K562 (cell line): Measurements from ENCODE around the gene FXR1. TPM values are rescaled to one million over a fixed set of nuclear protein-coding genes. Genes with fewer than 3 reads are reported as not detected.

Source experiments
- ATAC-seq: fragments of 200-7000 bp; cut with Tn5 transposase; 3 replicates; pipeline ENCODE4 v1.9.1; 2020; ENCODE audit warnings: moderate library complexity
- BruUV-seq: library from RNA; stranded (reverse); fragments of 400-500 nt; replicated peaks from 2 replicates; lab custom pipeline; 2021; lab: Mats Ljungman, UMichigan
- CTCF ChIA-PET: fragments of 300-600 bp; formaldehyde crosslinking; extraction: SDS; loops from one replicate; lab custom pipeline; 2021; ENCODE audit warnings: low intra/inter-chr PET ratio; lab: Yijun Ruan, JAX
- POLR2A ChIA-PET: fragments of 300-600, 350-650 bp; sonication (Branson Sonifier 250); formaldehyde crosslinking; extraction: SDS; loops from one replicate; lab custom pipeline; 2021; ENCODE audit warnings: antibody characterized with exemption, inconsistent platforms; lab: Yijun Ruan, JAX
- DNase-seq, 4 experiments: peaks; one replicate each; pipeline versions ENCODE4 v3.0.0 to v3.0.0-alpha.2; 2011 to 2018; ENCODE audit warnings: low spot score in 3 of 4, mixed read lengths in 3 of 4; ENCODE audit errors: extremely low read depth in 1 of 4
- FAIRE-seq: peaks from 2 replicates; lab custom pipeline; 2011; peaks lifted over from hg19 to GRCh38; lab: Jason Lieb, UNC
- H2AFZ ChIP-seq: 2 replicates; pipeline ENCODE4 v1.6.0; 2011; ENCODE audit warnings: low read depth, low read length, control low read depth, inconsistent platforms
- H3K27ac ChIP-seq: fragments of 200-600 bp; 3 replicates; pipeline ENCODE4 v1.8.0; 2011; ENCODE audit warnings: low read depth, mild to moderate bottlenecking, control low read depth, inconsistent platforms, low read length, moderate library complexity, mixed read lengths; ENCODE audit errors: extremely low read depth
- H3K27me3 ChIP-seq, 2 experiments: fragments of 300-600 bp in 1 of 2; 2 replicates in 1 of 2; 3 replicates in 1 of 2; pipeline versions ENCODE4 v1.6.0 to v1.8.0; 2011; ENCODE audit warnings: inconsistent platforms in 2 of 2, low read length in 2 of 2, mild to moderate bottlenecking in 1 of 2, mixed read lengths in 1 of 2, moderate library complexity in 1 of 2; ENCODE audit not compliant: control insufficient read depth in 2 of 2, insufficient read depth in 2 of 2
- H3K36me3 ChIP-seq: fragments of 300-600 bp; 3 replicates; pipeline ENCODE4 v1.8.0; 2011; ENCODE audit warnings: mild to moderate bottlenecking, low read length, inconsistent platforms; ENCODE audit not compliant: control insufficient read depth, insufficient read depth
- H3K4me1 ChIP-seq, 2 experiments: fragments of 200-600 bp in 1 of 2; replicated peaks in 1 of 2; 2 replicates in 1 of 2; 3 replicates in 1 of 2; pipeline versions ENCODE4 v1.5.1 to v1.8.0; 2011; ENCODE audit warnings: inconsistent platforms in 2 of 2, low read length in 2 of 2, mild to moderate bottlenecking in 1 of 2, mixed read lengths in 1 of 2, moderate library complexity in 1 of 2; ENCODE audit not compliant: control insufficient read depth in 2 of 2, insufficient read depth in 2 of 2
- H3K4me2 ChIP-seq: 2 replicates; pipeline ENCODE4 v1.6.1; 2011; ENCODE audit warnings: low read length, control low read depth, inconsistent platforms, mixed read lengths; ENCODE audit not compliant: insufficient read depth
- H3K4me3 ChIP-seq: fragments of 200-600 bp; sonication (generic), shearing (Covaris generic); 2 replicates; pipeline ENCODE4 v1.5.1; 2016; ENCODE audit warnings: control low read depth, inconsistent platforms
- H3K79me2 ChIP-seq: fragments of 200-600 bp; 3 replicates; pipeline ENCODE4 v1.8.0; 2011; ENCODE audit warnings: low read length, inconsistent platforms; ENCODE audit not compliant: control insufficient read depth, insufficient read depth
- H3K9ac ChIP-seq, 2 experiments: 2 replicates each; pipeline versions ENCODE4 v1.6.0 to v1.6.1; 2011; ENCODE audit warnings: low read depth in 2 of 2, low read length in 2 of 2, control low read depth in 1 of 2, inconsistent platforms in 1 of 2, mild to moderate bottlenecking in 1 of 2, mixed read lengths in 1 of 2; ENCODE audit not compliant: insufficient read depth in 1 of 2
- H3K9me1 ChIP-seq: one replicate; pipeline ENCODE4 v1.6.0; 2011; ENCODE audit warnings: inconsistent platforms, mild to moderate bottlenecking, low read length, moderate library complexity; ENCODE audit not compliant: control insufficient read depth, insufficient read depth
- H3K9me3 ChIP-seq: replicated peaks from 2 replicates; pipeline ENCODE4 v1.5.1; 2011; ENCODE audit warnings: low read depth, low read length, inconsistent platforms; ENCODE audit not compliant: control insufficient read depth, insufficient read depth
- H4K20me1 ChIP-seq: replicated peaks from 2 replicates; pipeline ENCODE4 v1.6.1; 2011; ENCODE audit warnings: low read length, inconsistent platforms, mixed read lengths; ENCODE audit not compliant: control insufficient read depth, insufficient read depth
- HNRNPL ChIP-seq: fragments of 200-400 bp; formaldehyde crosslinking; IDR thresholded peaks from 2 replicates; pipeline ENCODE4 v1.6.1; 2017; ENCODE audit warnings: low read depth, mild to moderate bottlenecking, low read length
- IFI16 ChIP-seq: fragments of 250-450 bp; sonication (Bioruptor Pico); IDR thresholded peaks from 2 replicates; pipeline ENCODE4 v2.1.2; 2022; ENCODE audit warnings: mild to moderate bottlenecking, inconsistent platforms
- NBN ChIP-seq: fragments of 450-650 bp; IDR thresholded peaks from 2 replicates; pipeline ENCODE4 v1.6.1; 2016; ENCODE audit warnings: low read depth, mild to moderate bottlenecking
- NRF1 ChIP-seq, 2 experiments: fragments of 450-650 bp; IDR thresholded peaks in 1 of 2; conservative IDR thresholded peaks in 1 of 2; 2 replicates each; pipeline ENCODE4 v1.6.1; 2014; ENCODE audit warnings: mild to moderate bottlenecking in 2 of 2
- PHF8 ChIP-seq: fragments of 200-600 bp; sonication (generic); IDR thresholded peaks from 2 replicates; pipeline ENCODE4 v1.6.1; 2012; ENCODE audit warnings: mixed run types, mild to moderate bottlenecking, inconsistent platforms, low read length, moderate library complexity, borderline replicate concordance
- PTBP1 ChIP-seq: fragments of 200-400 bp; formaldehyde crosslinking; IDR thresholded peaks from 2 replicates; pipeline ENCODE4 v1.6.1; 2017; ENCODE audit warnings: low read depth, low read length
- ZFP36 ChIP-seq: fragments of 150-350 bp; IDR thresholded peaks from 2 replicates; pipeline ENCODE4 v1.6.1; 2018; ENCODE audit warnings: low read length, low read depth; ENCODE audit not compliant: partially characterized antibody
- ZNF165 ChIP-seq: fragments of 250-450 bp; sonication (Bioruptor Pico); IDR thresholded peaks from 2 replicates; pipeline ENCODE4 v1.4.0; 2020; ENCODE audit warnings: borderline replicate concordance
- ZNF212 ChIP-seq: fragments of 450-650 bp; formaldehyde crosslinking; IDR thresholded peaks from 2 replicates; pipeline ENCODE4 v1.4.0; 2020; ENCODE audit warnings: mild to moderate bottlenecking
- WGBS: fragments of 100-300 bp; shearing (Covaris generic); methylation state at CpG from one replicate; pipeline ENCODE4 v1.1.6; 2016; ENCODE audit warnings: low coverage, mixed read lengths; ENCODE audit not compliant: insufficient coverage; ENCODE audit errors: missing lambda C conversion rate; 5-methylcytosine and 5-hydroxymethylcytosine counted together
- in situ Hi-C: fragments of 300-500 bp; cut with MboI; formaldehyde crosslinking; loops from 4 replicates; pipeline ENCODE4 v1.15.0; 2018; ENCODE audit warnings: inconsistent platforms, mixed read lengths
- intact Hi-C: fragments of 100-400 bp; cut with micrococcal nuclease; formaldehyde crosslinking; loops from 2 replicates; pipeline ENCODE4 v1.14.2; 2022
- polyA plus RNA-seq, 8 experiments: library from polyadenylated mRNA; depleted of rRNA in 4 of 8; stranded (reverse) in 5 of 8; unstranded in 3 of 8; fragments of >200 nt; fragmentation: Nextera tagmentation in 2 of 8; fragmentation: Illumina TruSeq in 1 of 8; extraction: Ambion mirVana in 2 of 8; extraction: Trizol in 1 of 8; gene quantifications; 2 replicates each; pipeline versions ENCODE4 v1.2.1 to v1.2.3, GENCODE V29; 2011 to 2014; ENCODE audit warnings: inconsistent platforms in 1 of 8, missing spikeins in 1 of 8
- total RNA-seq, 7 experiments: library from RNA; depleted of rRNA in 6 of 7; stranded (reverse); fragments of >200 nt in 6 of 7; fragmentation: Illumina TruSeq in 2 of 7; extraction: Trizol in 2 of 7; gene quantifications; 2 replicates each; pipeline versions ENCODE4 v1.2.1 to v1.2.3, GENCODE V29; 2011 to 2021; ENCODE audit warnings: low replicate concordance in 1 of 7
- TF ChIP-seq, protein P1 (sequence below): fragments of 450-650 bp; IDR thresholded peaks from 2 replicates; pipeline ENCODE4 v1.6.1; 2018; ENCODE audit warnings: mild to moderate bottlenecking, low read depth; ENCODE audit not compliant: partially characterized antibody
- TF ChIP-seq, protein P2 (sequence below): fragments of 250-450 bp; sonication (Bioruptor Pico); IDR thresholded peaks from 2 replicates; pipeline ENCODE4 v1.8.0; 2022; ENCODE audit warnings: inconsistent platforms, mild to moderate bottlenecking, moderate library complexity, borderline replicate concordance
- TF ChIP-seq, protein P3 (sequence below), 2 experiments: fragments of 450-650 bp in 1 of 2; sonication (generic) in 1 of 2; formaldehyde crosslinking; conservative IDR thresholded peaks; 2 replicates each; pipeline versions ENCODE4 v1.4.0 to v1.8.1; 2020 to 2022; ENCODE audit warnings: mild to moderate bottlenecking in 1 of 2, missing genetic modification reagents in 1 of 2
- TF ChIP-seq, protein P4 (sequence below): conservative IDR thresholded peaks from 2 replicates; pipeline ENCODE4 v1.6.1; 2011; ENCODE audit warnings: low read depth, mild to moderate bottlenecking, low read length; ENCODE audit not compliant: control insufficient read depth
- TF ChIP-seq, protein P5 (sequence below): fragments of 450-650 bp; IDR thresholded peaks from 2 replicates; pipeline ENCODE4 v1.6.1; 2017; ENCODE audit warnings: antibody characterized with exemption

Gene FXR1
- total and polyA plus RNA-seq, 9 of the 15 experiments (the other 6 are each of a cell fraction or from before 2014, with no cell fraction given): 59.4 to 177 (median 136) TPM

DNA sequence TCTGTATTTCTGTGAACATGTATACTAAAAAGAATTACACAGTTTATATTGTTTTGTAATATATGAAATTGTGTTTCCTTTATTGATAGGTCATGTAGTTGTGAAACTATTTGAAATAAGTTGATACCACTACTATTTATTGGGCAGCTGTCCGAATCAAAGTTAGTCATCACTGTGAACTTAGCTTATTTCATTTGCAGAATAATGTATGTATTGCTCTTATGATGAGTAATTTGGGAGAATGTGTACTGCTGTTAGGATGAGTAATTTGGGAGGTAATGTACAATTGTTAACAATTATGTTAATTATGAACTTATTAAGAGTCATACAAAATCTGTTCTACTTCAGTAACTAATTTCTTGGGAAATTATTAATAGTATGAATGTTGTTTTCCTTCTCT, 22.2 kb downstream of the FXR1 start:
- FAIRE-seq (no peak), ATAC-seq (no peak), DNase-seq (no peak)
- peaks cover 60% of the 10 kb centered on the region for H3K36me3 ChIP-seq
- H3K9ac ChIP-seq: no peak overlapping the region
- intact Hi-C loops: no loop called here
- POLR2A ChIA-PET: interaction anchor here (1.4 kb wide), 1 partner anchor 11 kb away, joined by 3 read pairs; no protein-coding TSS in a partner anchor
- no TSS peak for BruUV-seq
- 95% methylated on average over 1 of the region's 1 CpG for WGBS
- H3K9me1 ChIP-seq: no peaks in the 10 kb centered on the region
- H3K27ac ChIP-seq: no peak overlapping the region
- H3K9me3 ChIP-seq: no peaks in the 10 kb centered on the region
- H3K27me3 ChIP-seq: no peaks in the 10 kb centered on the region
- H3K4me1 ChIP-seq: no peaks in the 10 kb centered on the region; a peak in 2 of 5 replicates
- peaks cover 5% of the 10 kb centered on the region; the same call in 1 of the 2 replicates for H4K20me1 ChIP-seq
- in situ Hi-C loops: no loop called here
- H3K4me2 ChIP-seq: no peak overlapping the region
- CTCF ChIA-PET: no interaction called here
- TF ChIP-seq, protein P1, sequence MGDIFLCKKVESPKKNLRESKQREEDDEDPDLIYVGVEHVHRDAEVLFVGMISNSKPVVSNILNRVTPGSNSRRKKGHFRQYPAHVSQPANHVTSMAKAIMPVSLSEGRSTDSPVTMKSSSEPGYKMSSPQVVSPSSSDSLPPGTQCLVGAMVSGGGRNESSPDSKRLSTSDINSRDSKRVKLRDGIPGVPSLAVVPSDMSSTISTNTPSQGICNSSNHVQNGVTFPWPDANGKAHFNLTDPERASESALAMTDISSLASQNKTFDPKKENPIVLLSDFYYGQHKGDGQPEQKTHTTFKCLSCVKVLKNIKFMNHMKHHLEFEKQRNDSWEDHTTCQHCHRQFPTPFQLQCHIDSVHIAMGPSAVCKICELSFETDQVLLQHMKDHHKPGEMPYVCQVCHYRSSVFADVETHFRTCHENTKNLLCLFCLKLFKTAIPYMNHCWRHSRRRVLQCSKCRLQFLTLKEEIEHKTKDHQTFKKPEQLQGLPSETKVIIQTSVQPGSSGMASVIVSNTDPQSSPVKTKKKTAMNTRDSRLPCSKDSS: no peak
- no peak for TF ChIP-seq ZFP36
- no peak for TF ChIP-seq ZNF165 (CRISPR knock-in tag)
- TF ChIP-seq PTBP1: no peak
- TF ChIP-seq, protein P2, sequence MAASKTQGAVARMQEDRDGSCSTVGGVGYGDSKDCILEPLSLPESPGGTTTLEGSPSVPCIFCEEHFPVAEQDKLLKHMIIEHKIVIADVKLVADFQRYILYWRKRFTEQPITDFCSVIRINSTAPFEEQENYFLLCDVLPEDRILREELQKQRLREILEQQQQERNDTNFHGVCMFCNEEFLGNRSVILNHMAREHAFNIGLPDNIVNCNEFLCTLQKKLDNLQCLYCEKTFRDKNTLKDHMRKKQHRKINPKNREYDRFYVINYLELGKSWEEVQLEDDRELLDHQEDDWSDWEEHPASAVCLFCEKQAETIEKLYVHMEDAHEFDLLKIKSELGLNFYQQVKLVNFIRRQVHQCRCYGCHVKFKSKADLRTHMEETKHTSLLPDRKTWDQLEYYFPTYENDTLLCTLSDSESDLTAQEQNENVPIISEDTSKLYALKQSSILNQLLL (CRISPR knock-in tag): no peak
- TF ChIP-seq NRF1 (conservative IDR thresholded peaks at IDR 0.05 in 1 of 2, IDR thresholded peaks at IDR 0.05 in 1 of 2): no peak
- TF ChIP-seq, protein P3, sequence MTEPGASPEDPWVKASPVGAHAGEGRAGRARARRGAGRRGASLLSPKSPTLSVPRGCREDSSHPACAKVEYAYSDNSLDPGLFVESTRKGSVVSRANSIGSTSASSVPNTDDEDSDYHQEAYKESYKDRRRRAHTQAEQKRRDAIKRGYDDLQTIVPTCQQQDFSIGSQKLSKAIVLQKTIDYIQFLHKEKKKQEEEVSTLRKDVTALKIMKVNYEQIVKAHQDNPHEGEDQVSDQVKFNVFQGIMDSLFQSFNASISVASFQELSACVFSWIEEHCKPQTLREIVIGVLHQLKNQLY (CRISPR knock-in tag; conservative IDR thresholded peaks at IDR 0.05): no peak
- TF ChIP-seq, protein P4, sequence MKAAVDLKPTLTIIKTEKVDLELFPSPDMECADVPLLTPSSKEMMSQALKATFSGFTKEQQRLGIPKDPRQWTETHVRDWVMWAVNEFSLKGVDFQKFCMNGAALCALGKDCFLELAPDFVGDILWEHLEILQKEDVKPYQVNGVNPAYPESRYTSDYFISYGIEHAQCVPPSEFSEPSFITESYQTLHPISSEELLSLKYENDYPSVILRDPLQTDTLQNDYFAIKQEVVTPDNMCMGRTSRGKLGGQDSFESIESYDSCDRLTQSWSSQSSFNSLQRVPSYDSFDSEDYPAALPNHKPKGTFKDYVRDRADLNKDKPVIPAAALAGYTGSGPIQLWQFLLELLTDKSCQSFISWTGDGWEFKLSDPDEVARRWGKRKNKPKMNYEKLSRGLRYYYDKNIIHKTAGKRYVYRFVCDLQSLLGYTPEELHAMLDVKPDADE: no peak
- TF ChIP-seq PHF8: no peak
- TF ChIP-seq HNRNPL: no peak
- TF ChIP-seq NBN: no peak
- TF ChIP-seq IFI16 (CRISPR knock-in tag): no peak
- TF ChIP-seq, protein P5, sequence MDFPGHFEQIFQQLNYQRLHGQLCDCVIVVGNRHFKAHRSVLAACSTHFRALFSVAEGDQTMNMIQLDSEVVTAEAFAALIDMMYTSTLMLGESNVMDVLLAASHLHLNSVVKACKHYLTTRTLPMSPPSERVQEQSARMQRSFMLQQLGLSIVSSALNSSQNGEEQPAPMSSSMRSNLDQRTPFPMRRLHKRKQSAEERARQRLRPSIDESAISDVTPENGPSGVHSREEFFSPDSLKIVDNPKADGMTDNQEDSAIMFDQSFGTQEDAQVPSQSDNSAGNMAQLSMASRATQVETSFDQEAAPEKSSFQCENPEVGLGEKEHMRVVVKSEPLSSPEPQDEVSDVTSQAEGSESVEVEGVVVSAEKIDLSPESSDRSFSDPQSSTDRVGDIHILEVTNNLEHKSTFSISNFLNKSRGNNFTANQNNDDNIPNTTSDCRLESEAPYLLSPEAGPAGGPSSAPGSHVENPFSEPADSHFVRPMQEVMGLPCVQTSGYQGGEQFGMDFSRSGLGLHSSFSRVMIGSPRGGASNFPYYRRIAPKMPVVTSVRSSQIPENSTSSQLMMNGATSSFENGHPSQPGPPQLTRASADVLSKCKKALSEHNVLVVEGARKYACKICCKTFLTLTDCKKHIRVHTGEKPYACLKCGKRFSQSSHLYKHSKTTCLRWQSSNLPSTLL: no peak
- TF ChIP-seq ZNF212 (CRISPR knock-in tag): no peak
- H3K79me2 ChIP-seq: peaks cover 98% of the 10 kb centered on the region
- H2AFZ ChIP-seq: no peak overlapping the region
- no peak overlapping the region for H3K4me3 ChIP-seq
